ENCODE data around the gene DAGLB.
A peak's percentile ranks its signal among the peaks of the same experiment; 100 is the strongest.
"Not testable (repeated sequence)": the region's sequence is repeated elsewhere in the genome, so short reads cannot be mapped to it uniquely, and the experiment has no call there.

DAGLB gene, protein sequence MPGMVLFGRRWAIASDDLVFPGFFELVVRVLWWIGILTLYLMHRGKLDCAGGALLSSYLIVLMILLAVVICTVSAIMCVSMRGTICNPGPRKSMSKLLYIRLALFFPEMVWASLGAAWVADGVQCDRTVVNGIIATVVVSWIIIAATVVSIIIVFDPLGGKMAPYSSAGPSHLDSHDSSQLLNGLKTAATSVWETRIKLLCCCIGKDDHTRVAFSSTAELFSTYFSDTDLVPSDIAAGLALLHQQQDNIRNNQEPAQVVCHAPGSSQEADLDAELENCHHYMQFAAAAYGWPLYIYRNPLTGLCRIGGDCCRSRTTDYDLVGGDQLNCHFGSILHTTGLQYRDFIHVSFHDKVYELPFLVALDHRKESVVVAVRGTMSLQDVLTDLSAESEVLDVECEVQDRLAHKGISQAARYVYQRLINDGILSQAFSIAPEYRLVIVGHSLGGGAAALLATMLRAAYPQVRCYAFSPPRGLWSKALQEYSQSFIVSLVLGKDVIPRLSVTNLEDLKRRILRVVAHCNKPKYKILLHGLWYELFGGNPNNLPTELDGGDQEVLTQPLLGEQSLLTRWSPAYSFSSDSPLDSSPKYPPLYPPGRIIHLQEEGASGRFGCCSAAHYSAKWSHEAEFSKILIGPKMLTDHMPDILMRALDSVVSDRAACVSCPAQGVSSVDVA

DNA sequence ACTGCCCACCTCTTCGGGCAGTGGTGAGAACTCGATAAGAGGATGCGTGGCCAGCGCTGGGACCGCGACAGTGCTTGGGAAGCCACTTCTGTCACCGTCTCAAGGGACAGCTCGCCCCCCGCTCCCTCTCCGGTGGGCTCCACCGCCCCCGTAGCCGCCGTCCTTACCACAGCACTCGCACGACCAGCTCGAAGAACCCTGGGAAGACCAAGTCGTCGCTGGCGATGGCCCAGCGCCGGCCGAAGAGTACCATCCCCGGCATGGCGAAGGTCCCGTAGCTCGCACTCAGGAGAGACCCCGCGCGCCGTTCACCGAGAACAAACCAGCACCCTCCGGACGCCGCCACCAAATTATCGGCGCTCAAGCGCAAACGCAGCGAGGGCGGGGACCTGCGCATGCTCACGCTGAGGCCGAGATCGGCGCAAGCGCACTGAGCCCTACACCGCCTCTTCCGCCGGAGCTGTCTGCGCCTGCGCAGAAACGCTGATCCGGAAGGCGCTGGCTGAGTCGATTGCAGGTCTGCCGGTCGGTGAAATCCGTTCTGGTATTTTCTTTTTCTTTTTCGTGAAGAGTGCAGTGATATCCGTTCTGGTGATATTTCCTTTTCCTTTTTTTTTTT is at the start of gene DAGLB:
DAGLB (minus strand) TSS at position 374 of the 619 bp plus-strand sequence; CDS start at position 262, 112 bp downstream.
- peak; percentile 92 to 97 for DNase-seq

DNA sequence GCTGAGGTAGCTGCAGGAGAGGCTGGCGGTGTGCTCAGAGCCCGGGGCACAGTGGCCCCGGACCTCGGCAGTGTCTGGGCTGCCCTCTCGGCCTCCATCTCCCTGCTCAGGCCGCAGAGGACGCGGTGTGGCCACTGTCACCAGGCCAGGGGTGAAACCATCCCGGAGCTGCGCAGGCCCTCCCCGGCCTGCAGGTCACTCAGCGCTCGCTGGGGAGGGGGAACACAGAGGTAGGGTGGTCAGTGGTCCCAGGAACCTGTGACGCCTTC is 49.8 kb upstream of the DAGLB start:
- DNase-seq = no peak

DNA sequence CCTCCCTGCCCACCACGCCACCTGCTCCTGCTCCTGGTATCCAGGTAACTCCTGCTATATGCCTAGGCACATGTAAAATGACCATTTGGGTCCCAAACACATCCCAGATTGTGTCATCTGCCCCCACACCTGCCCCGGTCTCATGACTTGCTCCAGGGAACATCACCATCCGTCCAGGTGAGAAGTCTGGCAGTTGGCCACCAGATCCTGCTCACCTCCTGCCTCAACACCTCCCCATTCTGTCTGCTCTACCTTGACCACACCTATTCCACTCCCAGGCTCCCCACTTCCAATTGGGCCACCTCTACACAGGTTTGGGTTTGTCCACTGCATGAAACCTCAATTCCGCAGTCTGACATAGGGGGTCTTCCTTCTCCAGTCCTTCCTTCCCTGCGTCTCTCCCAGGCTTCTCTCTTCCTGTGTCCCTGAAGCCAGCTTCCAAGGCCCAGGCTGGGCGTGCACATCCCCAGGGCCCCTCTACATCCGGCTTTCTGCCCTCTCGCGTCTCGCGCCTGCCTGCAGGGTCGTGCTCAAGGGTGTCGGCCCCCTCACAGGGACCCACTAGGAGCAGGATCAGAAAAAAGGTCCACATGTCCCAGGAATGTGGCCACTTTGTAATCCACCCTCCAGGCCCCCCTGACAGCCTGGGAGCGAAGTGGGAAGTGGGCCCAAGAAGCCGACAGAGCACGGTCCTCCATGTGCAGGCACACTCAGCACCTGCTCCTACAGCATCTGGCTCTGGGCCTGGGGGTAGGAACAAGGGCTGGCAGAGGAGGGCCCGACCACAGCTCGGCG is 49.3 kb upstream of the DAGLB start:
- no peak for DNase-seq

DNA sequence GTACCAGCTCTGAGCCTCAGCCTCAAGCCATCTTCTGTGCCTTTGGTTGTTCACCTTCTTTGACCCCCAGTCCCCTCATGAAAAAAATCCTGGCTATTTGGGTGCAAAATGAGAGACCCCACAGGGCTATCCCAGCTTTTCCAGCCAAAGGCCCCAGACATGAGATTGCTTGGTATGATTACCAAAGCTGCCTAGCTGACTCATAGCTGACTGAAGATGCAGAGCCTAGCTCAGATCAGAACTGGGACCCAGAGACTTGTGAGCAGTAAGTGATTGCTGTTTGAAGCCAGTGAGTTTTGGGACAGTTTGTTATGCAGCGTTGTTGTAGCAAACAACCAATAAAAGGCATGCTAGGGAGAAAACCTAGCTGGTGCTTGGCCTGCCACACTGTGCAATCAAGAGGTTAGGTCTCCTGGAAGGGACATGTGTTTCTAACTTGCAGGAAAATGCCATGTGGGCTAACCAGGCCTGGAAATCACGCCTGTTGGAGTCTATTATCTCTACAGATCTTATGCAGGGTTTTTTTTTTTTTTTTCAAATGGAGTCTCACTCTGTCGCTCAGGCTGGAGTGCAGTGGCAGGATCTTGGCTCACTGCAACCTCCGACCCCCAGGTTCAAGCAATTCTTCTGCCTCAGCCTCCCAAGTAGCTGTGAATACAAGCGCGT is 48.0 kb upstream of the DAGLB start:
- DNase-seq = no peak

DNA sequence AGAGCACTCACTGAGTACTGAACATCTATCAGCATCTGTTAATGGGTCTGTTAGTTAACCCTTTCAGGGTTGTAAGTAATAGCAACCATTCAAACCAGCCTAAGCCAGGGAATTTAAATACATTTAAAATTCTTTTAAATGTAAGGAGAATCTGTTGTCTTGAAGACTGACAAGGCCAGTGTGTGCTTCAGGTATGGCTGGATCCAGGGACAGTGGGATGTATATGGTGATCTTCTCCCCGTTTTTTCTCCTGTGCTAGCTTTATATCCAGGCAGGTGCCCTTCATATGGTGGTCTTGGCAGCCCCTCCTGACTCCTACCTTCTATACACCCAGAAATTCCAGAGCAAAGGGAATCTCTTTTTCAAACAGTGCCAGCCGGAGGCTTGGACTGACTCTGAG is 46.6 kb upstream of the DAGLB start:
- no peak for DNase-seq

DNA sequence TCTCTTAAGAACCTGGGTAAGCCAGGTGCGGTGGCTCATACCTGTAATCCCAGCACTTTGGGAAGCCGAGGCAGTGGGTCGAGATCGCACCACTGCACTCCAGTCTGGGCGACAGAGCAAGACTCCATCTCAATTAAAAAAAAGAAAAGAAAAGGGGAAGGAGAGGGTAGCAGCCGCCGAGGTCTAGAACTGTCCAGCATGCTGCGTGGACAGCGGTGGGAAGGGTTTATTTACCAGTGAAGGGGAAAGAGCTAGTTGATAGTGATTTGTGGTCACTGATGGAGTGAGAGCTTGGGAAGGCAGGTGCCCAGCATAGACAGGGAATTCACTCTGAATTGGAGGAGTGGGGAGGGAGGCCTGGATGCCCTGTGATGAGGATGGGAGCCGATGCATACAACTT is 43.4 kb upstream of the DAGLB start:
- no peak for DNase-seq

DNA sequence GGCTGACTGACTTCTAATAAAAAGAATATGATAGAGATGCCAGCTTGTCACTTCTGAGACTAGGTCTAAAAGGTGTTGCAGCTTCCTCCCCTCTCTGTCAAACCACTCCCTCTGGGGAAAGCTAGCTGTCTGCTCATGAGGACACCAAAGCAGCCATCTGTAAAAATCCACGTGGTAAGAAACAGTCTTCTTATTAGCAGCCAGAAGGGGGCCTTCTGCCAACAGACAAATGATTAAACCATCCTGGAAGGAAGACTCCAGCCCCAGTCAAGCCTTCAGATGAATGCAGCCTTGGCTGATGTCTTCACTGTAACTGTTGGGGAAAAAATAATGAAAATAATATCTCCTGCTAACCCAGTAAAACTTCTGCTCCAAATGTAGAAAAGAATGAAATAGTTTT is 41.9 kb upstream of the DAGLB start:
- no peak for DNase-seq

DNA sequence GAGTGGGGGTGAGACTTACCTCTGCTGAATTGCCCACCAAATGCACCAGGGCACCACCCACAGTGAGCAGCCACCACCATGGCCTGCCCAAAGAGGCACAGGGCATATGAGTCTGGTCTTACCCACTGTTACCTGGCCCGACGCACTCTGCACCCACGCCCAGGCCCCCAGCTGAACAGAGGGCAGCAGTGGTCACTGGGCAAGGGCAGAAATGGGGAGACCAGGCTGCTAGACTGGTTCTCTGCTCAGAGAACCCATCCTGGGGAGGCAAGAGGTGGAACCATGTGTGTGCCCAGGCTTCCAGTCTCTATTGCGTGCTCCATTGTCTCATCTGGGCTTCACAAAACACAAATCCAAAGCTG is 39.4 kb upstream of the DAGLB start:
- DNase-seq = no peak

DNA sequence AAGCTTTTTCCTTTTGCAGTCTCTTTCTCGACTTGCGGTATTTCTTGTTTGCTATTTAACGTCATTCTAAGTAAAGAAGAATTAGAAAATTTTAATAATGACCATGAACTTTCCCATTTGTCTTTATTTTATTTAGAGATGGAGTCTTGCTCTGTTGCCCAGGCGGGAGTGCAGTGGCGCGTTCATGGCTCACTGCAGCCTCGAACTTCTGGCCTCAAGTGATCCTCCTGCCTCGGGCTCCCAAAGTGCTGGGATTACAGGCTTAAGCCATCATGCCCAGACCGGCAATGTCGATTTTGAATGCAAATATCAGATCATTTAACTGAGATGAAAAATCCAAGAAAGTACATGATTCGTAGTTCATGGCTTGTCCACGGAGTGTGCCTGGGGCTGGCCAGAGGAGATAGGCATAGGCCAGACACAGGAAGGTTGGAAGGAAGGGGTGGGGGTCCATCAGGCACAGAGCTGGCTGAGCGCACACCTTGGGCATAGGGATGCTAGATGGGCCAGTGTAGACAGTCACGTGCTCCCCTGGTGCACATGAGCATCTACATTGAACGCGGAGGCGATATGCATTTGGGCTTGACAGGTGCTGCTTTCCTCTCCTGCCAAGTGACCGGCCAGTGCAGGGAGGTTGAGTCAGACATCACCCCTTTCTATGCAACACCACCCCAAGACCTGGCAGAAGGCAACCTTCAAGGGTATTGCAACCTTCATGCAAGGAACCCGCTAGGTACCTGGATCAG is 38.9 kb upstream of the DAGLB start:
- no peak for DNase-seq

DNA sequence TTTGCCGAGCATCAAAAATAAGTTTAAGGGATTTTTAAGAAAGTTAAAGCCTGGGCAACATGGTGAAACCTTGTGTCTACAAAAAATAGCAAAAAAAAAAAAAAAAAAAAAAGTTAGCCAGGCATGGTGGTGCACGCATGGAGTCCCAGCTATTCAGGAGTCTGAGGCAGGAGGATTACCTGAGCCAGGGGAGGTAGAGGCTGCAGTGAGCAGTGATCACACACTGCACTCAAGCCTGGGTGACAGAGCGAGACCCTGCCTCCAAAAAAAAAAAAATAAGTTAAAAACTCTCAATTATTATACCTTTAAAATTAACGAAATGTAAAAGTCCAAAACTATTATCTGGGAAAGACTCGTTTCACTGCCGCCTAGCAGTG is 35.0 kb upstream of the DAGLB start:
- no peak for DNase-seq

DNA sequence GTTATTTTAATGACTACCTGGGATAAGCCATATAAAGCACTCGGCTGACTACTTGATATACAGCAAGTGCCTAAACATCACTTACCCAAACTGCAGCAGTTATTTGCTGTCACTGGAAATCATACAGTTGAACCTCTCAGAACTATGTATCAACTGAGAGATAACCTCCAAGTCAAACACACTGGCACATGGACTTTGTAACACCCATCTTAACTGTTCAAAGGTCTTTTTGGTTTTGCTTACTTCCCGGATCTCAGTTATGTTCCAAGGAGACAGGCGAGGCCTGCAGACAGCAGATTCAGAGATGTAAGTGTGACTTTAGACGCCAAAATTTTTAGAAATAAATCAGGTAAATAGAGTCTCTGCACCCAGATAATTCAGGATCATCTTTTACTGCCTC is 34.6 kb upstream of the DAGLB start:
- DNase-seq = no peak

DNA sequence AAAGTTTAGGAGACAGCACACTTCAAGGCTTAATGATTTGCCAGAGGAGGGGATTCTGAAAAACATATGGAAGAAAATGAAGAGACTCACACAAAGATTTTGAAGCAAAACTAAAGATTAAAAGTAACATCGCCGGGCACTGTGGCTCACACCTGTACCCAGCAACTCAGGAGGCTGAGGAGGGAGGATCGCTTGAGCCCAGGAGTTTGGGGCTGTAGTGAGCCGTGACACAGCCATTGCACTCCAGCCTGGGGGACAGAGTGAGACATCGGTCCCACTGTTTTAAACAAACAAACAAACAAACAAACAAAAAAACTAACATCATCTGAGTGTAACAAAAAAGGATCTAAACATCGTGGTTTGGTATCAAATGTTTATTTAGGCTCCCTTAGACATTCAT is 33.7 kb upstream of the DAGLB start:
- DNase-seq = no peak

DNA sequence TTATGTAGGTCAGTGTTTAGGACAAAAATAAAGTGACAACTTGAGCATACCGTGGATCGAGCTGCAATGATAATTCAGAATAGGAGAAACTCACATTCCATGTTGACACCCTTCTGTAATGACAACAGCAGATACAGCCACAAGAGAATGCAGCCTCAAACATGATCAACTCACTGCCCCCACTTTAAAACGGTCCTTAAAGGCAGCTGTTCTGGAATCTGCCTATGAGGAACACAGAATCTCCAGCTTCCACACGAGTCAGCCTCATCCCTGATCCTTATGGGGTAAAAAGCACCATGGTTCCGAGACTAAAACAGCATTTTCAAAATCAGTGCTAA is 32.5 kb upstream of the DAGLB start:
- DNase-seq = no peak

DNA sequence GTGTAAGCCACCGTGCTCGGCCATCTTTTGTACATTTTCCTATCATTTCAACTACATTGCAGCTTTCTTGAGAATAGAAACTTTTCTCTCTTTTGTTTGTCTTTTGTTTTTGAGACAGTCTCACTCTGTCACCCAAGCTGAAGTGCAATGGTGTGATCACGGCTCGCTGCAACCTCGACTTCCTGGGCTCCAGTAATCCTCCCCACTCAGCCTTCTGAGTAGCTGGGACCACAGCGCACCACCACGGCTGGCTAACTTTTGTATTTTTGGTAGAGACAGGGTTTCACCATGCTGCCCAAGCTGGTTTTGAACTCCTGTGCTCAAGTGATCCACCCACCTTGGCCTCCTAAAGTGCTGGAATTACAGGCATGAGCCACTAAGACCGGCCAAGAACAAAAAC is 31.3 kb upstream of the DAGLB start:
- no peak for DNase-seq

DNA sequence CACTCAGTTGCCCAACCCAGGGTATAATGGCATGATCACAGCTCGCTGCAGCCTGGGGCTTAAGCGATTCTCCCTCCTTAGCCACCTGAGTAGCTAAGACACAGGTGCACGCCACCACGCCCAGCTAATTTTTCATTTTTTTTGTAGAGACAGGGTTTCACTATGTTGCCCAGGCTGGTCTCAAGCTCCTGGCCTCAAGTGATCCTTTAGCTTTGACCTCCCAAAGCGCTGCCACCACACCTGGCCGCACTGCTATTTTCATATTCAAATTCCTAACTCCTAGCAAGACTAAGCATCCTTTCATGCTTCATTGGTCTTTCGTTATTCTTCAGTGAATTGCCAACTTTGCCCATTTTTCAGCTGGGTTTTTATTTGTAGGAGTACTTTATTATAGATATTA is 30.4 kb upstream of the DAGLB start:
- DNase-seq = no peak

DNA sequence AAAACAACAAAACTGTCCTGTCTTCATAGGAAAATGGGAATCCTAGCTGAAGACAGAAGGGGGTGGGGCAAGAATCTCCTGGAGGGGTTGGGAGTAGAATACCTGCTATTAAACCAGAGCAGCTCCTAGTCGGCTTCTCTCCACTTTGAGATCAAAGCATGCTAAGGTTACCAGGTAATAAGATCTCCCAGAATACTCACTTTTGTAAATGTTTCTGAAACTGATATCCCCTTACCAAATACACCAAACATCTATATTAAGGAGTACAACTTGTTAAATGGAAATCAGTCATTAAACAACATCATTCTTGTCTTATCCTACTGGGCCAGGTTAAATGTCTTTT is 29.5 kb upstream of the DAGLB start:
- DNase-seq = no peak

DNA sequence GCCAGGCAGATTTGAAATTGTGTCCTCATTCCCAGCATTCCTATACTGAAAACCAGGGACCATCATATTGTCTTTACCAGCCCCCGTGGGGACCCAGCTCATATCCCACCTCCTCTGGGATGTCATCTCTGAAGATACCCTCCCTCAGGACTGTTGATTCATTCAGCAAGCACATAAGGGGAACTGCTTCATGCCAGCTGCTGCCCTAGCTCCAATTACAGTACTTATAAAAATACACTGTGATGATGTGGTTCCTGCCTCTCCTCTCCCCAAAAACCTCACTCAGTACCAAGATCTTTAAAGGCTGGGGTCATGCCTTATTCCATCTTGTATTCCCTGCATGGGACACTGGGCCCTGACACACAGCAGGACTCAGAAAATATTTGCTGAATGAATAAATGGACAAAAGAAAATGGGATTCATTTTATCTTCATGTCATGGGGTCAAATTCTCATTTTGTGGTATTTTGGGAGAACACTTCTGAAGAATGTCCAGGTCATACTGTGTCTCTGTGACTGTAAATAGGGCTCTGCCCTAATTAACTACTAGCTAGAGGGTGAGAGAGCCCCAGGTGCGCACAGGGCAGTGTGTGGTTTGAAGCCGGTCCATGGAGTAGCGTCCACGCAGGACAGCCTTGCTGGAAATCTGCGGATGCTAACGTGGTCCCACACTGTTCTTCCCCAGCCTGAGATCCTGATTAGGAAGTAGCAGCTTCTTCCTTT is 29.0 kb upstream of the DAGLB start:
- no peak for DNase-seq

DNA sequence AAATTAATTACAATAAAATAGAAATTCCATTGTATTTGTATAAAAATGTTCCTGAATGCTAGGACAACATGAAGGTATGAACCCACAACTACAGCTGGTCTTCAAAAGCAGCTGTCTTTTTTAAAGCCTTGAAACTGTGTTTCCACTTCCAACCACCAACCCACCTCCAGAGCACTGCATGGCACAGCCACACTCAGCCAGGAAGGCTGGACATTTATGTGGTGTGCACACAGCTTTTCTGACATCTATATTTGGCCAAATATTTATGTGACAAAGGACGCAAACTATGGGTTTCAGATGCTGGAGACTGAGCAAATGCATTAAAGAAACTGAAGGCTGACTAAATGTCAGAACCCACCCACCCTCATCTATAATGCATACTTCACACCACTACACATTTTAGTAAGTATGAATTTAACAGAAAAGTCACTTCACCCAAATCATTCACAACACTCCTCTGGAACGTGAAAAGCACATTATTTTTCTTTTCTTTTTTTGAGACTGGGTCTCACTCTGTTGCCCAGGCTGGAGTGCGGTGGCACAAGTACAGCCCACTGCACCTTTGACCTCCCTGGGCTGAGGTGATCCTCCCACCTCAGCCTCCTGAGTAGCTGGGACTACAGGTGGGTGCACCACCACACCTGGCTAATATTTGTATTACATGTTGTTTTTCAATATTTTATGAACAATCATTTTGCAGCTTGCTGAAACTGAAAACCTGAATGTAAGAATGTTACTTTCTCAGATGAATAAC is 27.9 kb upstream of the DAGLB start:
- DNase-seq = no peak

DNA sequence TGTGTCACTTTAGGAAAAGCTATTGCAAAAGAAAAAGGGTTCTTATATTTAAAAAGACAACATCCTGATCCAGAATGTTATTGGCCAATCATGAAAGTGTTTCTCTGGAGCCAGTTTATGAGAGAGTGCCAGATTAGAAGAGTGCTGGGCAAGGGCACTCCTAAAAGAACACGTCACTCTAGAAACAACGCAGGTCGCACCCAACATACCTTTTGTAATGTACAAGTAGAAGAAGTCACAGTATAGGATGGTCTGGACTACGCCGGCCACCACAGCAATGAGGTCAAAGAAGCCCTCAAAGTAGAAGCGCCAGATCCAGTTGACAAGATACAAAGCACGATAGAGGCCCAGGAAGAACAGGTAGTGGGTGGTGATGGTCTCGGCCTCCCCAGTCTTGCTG is 18.1 kb upstream of the DAGLB start:
- no peak for DNase-seq

DNA sequence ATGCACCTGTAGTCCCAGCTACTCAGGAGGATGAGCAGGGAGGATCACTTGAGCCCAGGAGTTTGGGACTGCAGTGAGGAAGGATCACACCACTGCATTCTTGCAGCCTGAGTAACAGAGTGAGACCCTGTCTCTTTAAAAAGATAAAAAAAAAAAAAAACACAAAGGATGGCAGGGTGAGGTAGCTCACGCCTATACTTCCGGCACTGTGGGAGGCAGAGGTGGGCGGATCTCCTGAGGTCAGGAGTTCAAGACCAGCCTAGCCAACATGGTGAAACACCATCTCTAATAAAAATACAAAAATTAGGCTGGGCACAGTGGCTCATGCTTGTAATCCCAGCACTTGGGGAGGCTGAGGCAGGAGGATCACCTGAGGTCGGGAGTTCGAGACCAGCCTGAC is 15.9 kb upstream of the DAGLB start:
- DNase-seq = not testable (repeated sequence)

DNA sequence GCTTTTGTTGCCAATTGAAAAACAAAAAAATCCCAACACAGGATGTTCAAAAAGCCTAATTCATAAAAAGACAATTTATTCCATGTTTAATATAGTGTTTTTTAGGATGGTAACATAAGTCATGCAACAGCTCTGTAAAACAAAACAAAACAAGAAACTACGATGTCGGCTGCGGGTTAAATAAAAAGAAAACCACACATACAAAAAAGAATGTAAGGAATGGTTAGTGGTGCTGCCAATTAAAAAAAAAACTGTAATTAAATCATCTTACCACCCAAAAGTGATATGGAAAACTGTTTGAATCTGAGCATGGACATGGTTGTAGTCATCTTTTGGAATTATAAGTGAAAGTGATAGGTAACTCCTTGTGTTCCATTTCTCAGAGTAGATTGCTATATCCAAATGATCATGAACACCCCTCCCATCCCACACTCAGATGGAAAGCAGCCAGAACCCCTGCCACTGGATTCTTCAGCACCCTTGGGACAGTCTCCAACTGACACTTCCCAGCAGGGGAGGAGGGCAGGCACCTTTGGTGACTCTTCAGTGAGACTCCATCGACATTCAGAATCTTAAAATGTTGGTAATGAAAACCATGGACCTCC is 14.3 kb upstream of the DAGLB start:
- DNase-seq = no peak

Data from stimulated activated CD4-positive, alpha-beta T cell treated with anti-CD3 and anti-CD28 coated beads, Interleukin-4, amount 100 ng/mL, for 4 hours (primary cell).